Duodenal mucosa (tissue), 2 donors: ENCODE results near the gene EXOC2.

Source experiments
- H3K27ac ChIP-seq: one replicate; pipeline ENCODE4 v1.7.0; 2013; ENCODE audit warnings: low read depth, low read length
- H3K27me3 ChIP-seq, 2 donors: one replicate each; pipeline ENCODE4 v1.7.0; 2013; ENCODE audit warnings: low read length in 2 of 2, control low read depth in 1 of 2; ENCODE audit not compliant: insufficient read depth in 2 of 2, control insufficient read depth in 1 of 2
- H3K36me3 ChIP-seq, 2 donors: one replicate each; pipeline ENCODE4 v1.7.0; 2013; ENCODE audit warnings: low read length in 2 of 2, control low read depth in 1 of 2; ENCODE audit not compliant: insufficient read depth in 2 of 2, control insufficient read depth in 1 of 2
- H3K4me1 ChIP-seq, 2 donors: one replicate each; pipeline ENCODE4 v1.7.0; 2013; ENCODE audit warnings: low read length in 2 of 2, control low read depth in 1 of 2; ENCODE audit not compliant: insufficient read depth in 2 of 2, control insufficient read depth in 1 of 2
- H3K4me3 ChIP-seq, 2 donors: one replicate each; pipeline ENCODE4 v1.7.0; 2013; ENCODE audit warnings: low read length in 2 of 2, low read depth in 1 of 2
- H3K9ac ChIP-seq, 2 donors: one replicate each; pipeline ENCODE4 v1.7.0; 2013; ENCODE audit warnings: low read length in 2 of 2, low read depth in 1 of 2
- H3K9me3 ChIP-seq, 2 donors: one replicate each; pipeline ENCODE4 v1.7.0; 2013; ENCODE audit warnings: low read length in 2 of 2, control low read depth in 1 of 2; ENCODE audit not compliant: control insufficient read depth in 1 of 2

The EXOC2 gene

GRCh38 chr6:452301-453067 lies 240.5 kb downstream of the EXOC2 start:
- no peak overlapping the region for H3K27ac ChIP-seq
- no peaks in the 10 kb centered on the region for H3K27me3 ChIP-seq
- no peaks in the 10 kb centered on the region for H3K4me1 ChIP-seq
- H3K9me3 ChIP-seq, result no peaks in the 10 kb centered on the region
- H3K36me3 ChIP-seq, result no peaks in the 10 kb centered on the region
- H3K4me3 ChIP-seq, result no peak overlapping the region
- H3K9ac ChIP-seq, result no peak overlapping the region

GRCh38 chr6:451847-452246 lies 241.1 kb downstream of the EXOC2 start:
- Histone ChIP-seq H3K9ac (no peak overlapping the region), H3K4me1 (no peaks in the 10 kb centered on the region), H3K9me3 (no peaks in the 10 kb centered on the region), H3K27ac (no peak overlapping the region), H3K27me3 (no peaks in the 10 kb centered on the region), H3K36me3 (no peaks in the 10 kb centered on the region), H3K4me3 (no peak overlapping the region)

GRCh38 chr6:451336-451735 lies 241.6 kb downstream of the EXOC2 start:
- no peaks in the 10 kb centered on the region for H3K4me1 ChIP-seq
- no peak overlapping the region for H3K9ac ChIP-seq
- H3K36me3 ChIP-seq, result no peaks in the 10 kb centered on the region
- H3K4me3 ChIP-seq, result no peak overlapping the region
- H3K27me3 ChIP-seq, result no peaks in the 10 kb centered on the region
- no peak overlapping the region for H3K27ac ChIP-seq
- H3K9me3 ChIP-seq, result no peaks in the 10 kb centered on the region

GRCh38 chr6:449486-450419 lies 243.2 kb downstream of the EXOC2 start:
- no peaks in the 10 kb centered on the region for H3K4me1 ChIP-seq
- H3K27ac ChIP-seq, result no peak overlapping the region
- no peak overlapping the region for H3K9ac ChIP-seq
- H3K27me3 ChIP-seq, result no peaks in the 10 kb centered on the region
- no peak overlapping the region for H3K4me3 ChIP-seq
- no peaks in the 10 kb centered on the region for H3K36me3 ChIP-seq
- no peaks in the 10 kb centered on the region for H3K9me3 ChIP-seq

- H3K36me3 ChIP-seq, result no peaks in the 10 kb centered on the region
- no peaks in the 10 kb centered on the region for H3K4me1 ChIP-seq
- H3K4me3 ChIP-seq, result no peak overlapping the region
- H3K9ac ChIP-seq, result no peak overlapping the region
- no peaks in the 10 kb centered on the region for H3K9me3 ChIP-seq
- H3K27ac ChIP-seq, result no peak overlapping the region
- H3K27me3 ChIP-seq, result no peaks in the 10 kb centered on the region
Measured at GRCh38 chr6:449057-449430, 243.9 kb downstream of the EXOC2 start.

- no peaks in the 10 kb centered on the region for H3K4me1 ChIP-seq
- no peak overlapping the region for H3K27ac ChIP-seq
- H3K27me3 ChIP-seq, result no peaks in the 10 kb centered on the region
- no peaks in the 10 kb centered on the region for H3K36me3 ChIP-seq
- no peaks in the 10 kb centered on the region for H3K9me3 ChIP-seq
- no peak overlapping the region for H3K4me3 ChIP-seq
- H3K9ac ChIP-seq, result no peak overlapping the region
Measured at GRCh38 chr6:448296-449056, 244.5 kb downstream of the EXOC2 start.

- Histone ChIP-seq H3K9ac (no peak overlapping the region), H3K4me3 (no peak overlapping the region), H3K36me3 (no peaks in the 10 kb centered on the region), H3K27me3 (no peaks in the 10 kb centered on the region), H3K4me1 (no peaks in the 10 kb centered on the region), H3K27ac (no peak overlapping the region), H3K9me3 (no peaks in the 10 kb centered on the region)
Measured at GRCh38 chr6:447381-448165, 245.4 kb downstream of the EXOC2 start.

- H3K4me1 ChIP-seq, result no peaks in the 10 kb centered on the region
- no peak overlapping the region for H3K9ac ChIP-seq
- H3K27ac ChIP-seq, result no peak overlapping the region
- H3K27me3 ChIP-seq, result no peaks in the 10 kb centered on the region
- H3K4me3 ChIP-seq, result no peak overlapping the region
- H3K36me3 ChIP-seq, result no peaks in the 10 kb centered on the region
- no peaks in the 10 kb centered on the region for H3K9me3 ChIP-seq
Measured at GRCh38 chr6:446418-447366, 246.2 kb downstream of the EXOC2 start.
